Esophagus muscularis mucosa (tissue), 3 donors: ENCODE results near the gene PLPPR3.

ENCODE experiments used
- CTCF ChIP-seq, 3 experiments: fragments of 200-600 bp in 2 of 3; fragments of 450-650 bp in 1 of 3; sonication (generic) in 2 of 3; IDR thresholded peaks; one replicate each; pipeline ENCODE4 v1.5.1; 2017 to 2019; ENCODE audit warnings: antibody characterized with exemption in 3 of 3, mild to moderate bottlenecking in 2 of 3, moderate library complexity in 1 of 3
- POLR2A ChIP-seq: fragments of 450-650 bp; IDR thresholded peaks from one replicate; pipeline ENCODE4 v1.6.1; 2017; ENCODE audit warnings: antibody characterized with exemption, moderate library complexity, mild to moderate bottlenecking, low read depth
- POLR2AphosphoS5 ChIP-seq, 2 donors: sonication (generic); formaldehyde crosslinking; IDR thresholded peaks; one replicate each; pipeline ENCODE4 v1.6.1; 2017; ENCODE audit warnings: antibody characterized with exemption in 2 of 2

GRCh38 chr19:843180-843835 is 21.6 kb upstream of the PLPPR3 start:
- peak in 1 of 3 experiments; percentile 3 for TF ChIP-seq CTCF (IDR thresholded peaks at IDR 0.05)
- TF ChIP-seq POLR2A: no peak
- TF ChIP-seq POLR2AphosphoS5 (IDR thresholded peaks at IDR 0.05): no peak
